SU-DHL-6 (cell line): ENCODE data around the gene RASGRP1.

Source experiments
- CTCF ChIP-seq: fragments of 200-600 bp; sonication (generic); IDR thresholded peaks from one replicate; pipeline ENCODE4 v1.5.1; 2017; ENCODE audit warnings: antibody characterized with exemption, mild to moderate bottlenecking, low read length, moderate library complexity; ENCODE audit not compliant: insufficient read depth, poor library complexity, severe bottlenecking
- EZH2phosphoT487 ChIP-seq: fragments of 200-600 bp; sonication (generic), shearing (Covaris generic); conservative IDR thresholded peaks from 2 replicates; pipeline ENCODE4 v1.6.1; 2018; ENCODE audit warnings: mild to moderate bottlenecking, antibody characterized with exemption, low read length, moderate library complexity, mixed read lengths

- TF ChIP-seq CTCF = no peak
- TF ChIP-seq EZH2phosphoT487 = no peak
These were observed 48.5 kb upstream of the RASGRP1 start for GRCh38 chr15:38613085-38613484.
